HG03095 (cell line): ENCODE measurements around the gene CUX1.

Source experiments
- ATAC-seq: cut with Tn5 transposase; IDR thresholded peaks from one replicate; pipeline ENCODE4 v1.9.1; 2021; ENCODE audit warnings: moderate library complexity; ENCODE audit not compliant: unreplicated experiment

The CUX1 gene

DNA sequence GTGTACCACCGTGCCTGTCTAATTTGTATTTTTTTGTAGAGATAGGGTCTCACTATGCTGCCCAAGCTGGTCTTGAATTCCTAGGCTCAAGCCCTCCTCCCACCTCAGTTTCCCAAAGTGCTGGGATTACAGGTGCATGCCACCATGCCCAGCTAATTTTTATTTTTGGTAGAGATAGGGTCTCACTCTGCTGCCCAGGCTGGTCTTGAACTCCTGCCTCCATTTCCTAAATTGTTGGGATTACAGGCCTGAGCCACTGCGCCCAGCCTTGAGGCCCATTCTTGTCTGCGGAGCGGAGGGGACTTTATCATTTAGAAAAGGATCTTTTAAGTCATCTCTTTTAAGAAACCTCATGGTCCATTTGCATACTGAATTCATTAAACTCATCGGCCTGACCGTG lies 247.8 kb downstream of the CUX1 start:
- ATAC-seq: no peak

DNA sequence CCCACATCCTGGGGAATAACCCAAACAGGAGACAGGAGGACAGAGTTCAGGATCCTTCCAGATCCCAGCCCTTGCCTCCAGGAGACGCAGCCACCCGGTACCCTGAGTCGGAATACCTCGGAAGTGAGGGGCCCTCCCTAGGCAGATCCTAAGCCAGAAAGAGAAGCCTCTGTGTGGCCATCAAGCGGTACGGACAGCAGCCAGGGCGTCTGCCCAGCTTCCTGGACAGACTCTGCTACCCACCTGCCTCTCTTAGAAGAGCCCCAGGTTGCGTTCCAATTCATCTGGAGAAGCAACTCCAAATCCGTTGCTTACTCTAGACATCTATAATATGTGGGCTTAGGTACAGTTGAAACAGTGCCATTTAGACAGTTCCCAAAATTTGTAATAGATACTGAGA lies 249.1 kb downstream of the CUX1 start:
- ATAC-seq: no peak

DNA sequence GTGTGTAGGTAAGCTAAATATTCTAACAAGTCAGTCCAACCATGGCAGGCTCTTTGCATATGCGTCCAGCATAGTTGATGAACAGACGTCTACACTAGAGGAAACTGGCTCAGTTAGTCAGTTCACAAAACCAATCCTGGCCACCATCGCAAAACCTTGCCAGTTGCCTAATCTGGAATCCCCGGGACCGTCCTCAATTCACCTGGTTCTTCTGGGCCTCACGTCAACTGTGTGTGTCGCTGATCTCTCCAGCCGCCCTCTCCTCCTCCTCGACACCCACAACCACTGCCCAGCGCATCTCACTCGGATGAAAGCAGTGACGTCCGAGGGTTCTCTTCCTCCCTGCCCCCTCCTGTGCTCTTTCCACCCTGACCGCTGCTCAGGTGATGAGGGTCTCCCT lies 251.4 kb downstream of the CUX1 start:
- ATAC-seq: no peak

DNA sequence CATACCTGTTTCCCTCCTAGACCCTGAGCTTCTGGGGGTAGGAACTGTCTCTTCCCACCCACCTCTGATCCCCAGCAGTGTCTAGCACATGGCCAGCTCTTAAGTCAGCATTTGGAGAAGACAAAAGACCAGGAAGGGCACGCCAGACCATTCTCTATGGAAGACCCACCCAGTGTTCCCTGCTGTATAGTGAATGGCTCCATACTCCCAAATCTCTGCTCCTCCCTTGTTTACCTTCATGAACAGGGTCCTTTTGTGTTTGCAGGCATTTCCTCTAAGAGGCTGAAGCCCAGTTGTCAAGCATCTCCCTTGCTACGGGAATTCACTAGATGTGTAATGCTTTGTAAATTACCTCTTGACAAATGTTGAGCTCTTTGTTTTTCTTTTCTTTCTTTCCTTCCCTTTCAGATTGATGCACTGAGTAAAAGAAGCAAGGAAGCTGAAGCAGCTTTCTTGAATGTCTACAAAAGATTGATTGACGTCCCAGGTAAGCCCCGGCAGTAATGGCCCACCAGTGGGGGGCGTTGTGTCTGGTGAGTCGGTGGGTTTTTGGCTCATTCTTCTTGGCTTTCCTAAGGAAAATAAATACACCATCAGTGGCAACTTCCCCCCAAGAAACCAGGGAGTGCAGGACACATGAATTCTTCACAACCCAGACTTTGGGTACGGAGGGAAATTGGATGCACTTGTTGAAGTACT lies 252.7 kb downstream of the CUX1 start:
- no peak for ATAC-seq

DNA sequence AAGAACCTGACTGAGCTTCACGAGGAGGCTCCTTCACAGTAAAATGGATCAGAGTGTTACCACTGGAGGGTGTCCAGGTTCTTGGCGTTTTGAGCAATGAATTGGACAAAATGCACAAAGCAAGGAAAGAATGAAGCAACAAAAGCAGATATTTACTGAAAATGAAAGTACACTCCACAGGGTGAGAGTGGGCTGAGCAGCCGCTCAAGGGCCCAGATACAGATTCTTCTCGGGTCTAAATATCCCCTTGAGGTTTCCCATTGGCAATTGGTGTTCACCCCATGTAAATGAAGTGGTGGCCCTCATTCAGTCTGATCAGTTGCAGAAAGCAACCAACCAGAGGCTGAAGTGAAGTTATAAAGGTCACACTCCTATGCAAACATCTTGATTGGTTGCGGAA lies 254.6 kb downstream of the CUX1 start:
- ATAC-seq: no peak

DNA sequence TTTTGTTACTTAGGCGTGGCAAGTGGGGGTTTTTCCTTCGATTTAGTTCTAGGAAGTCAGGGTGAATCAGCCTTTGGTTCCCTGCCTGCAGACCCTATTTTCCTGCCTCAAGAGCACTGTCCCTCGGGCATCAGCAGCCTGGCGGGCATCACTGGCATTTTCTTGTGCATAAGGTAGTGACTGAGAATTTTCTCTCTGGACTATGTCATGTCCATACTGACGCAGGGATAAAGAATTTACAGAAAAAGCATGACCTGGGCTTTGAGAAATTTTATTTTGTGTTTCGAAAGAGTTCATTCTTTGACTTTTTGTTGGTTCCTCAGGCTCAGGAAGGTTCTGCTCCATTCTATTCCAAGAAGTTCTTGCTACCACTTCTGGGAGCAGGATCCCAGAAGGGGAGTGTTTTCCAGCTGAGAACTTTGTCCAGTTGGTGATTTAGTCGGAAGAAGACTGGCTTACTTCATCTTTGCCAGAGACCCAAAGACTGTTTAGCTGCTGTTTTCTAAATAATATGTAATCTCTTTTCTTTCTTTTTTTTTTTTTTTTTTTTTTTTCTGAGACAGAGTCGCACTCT lies 255.3 kb downstream of the CUX1 start:
- ATAC-seq: no peak

DNA sequence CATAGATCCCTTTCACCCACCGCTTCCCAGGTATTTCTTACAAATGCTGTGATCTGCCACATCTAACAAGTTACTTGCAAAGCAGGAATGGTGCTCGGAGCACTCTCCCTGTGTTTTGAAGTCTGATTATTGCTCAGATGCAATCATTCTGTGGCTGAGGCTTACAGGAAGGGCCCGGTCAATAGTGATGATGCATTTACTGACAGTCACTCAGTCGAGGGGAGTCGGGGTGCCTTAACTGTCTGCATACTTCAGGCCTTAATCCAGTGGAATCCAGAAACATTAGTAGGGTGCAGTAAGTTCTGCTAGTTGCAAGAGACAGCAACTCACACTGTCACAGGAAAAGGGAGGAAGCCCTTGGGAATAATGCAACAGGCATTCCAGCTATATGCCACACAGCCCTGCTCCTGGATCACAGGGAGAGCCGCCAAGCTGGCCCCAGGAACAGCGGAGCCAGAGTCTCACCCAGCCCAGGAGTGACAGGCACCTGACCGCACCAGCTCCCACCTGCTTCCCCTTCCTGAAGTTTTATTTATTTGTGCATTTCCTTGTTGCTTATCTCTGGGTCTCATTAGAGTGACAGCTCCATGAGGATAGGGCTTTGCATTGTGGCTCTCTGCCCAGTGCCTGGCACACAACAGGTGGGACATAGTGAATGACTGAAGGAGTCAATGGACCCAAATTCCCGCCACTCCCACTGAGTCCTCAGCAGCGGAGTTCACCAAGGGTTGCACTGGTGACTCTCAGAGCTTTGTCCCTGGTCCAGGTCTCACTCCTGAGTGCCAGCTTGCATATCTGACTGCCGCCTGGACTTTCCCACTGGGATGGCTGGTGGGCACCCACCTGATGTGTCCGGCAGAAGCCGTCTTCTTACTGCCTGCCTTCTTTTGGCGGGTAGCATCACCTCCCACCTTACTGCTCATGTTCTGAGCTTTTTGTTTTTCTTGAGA lies 256.8 kb downstream of the CUX1 start:
- no peak for ATAC-seq

DNA sequence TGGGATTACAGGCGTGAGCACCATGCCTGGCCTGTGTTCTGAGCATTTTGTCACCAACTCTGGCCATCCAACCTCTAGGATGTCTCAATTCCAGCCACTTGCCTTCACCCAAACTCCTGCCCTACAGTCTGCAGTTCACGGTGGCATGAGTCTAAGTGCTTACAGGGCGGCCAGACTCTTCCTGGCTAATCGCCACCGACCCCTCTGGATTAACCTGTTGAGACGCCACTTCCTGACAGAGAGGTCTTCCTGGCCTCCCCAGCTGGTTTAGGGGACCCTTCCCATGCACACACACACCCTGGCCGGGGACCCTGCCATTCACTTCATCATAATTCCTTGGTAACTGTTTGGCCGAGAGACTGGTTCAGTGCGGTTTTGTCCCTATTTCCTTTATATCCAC lies 257.7 kb downstream of the CUX1 start:
- ATAC-seq: no peak

DNA sequence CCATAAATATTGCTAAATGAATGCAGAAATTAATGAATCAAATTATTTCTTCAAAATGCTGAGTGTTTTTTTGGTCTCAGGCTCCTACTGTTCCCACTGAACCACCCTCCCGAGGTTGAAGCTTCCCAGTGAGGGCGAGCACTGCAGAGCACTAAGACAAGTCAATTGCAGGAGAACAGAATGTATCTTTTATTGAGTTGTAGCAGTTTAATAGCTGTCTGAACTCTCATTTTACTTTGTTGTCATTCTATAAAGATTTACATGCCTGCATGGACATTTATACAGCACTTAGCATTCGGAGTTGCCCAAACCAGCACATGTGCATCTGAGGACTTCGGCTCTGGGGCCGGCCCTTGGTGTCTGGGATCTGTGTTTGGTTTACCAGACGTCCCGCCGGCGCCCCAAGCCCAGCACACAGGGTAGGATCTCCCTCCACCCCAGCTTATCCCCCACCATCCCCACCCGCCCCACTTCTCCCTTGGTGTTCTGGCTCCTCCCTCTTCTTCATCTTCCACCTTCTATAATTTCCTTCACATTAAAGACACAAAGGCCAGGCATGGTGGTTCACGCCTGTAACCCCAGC lies 258.2 kb downstream of the CUX1 start:
- ATAC-seq: no peak

DNA sequence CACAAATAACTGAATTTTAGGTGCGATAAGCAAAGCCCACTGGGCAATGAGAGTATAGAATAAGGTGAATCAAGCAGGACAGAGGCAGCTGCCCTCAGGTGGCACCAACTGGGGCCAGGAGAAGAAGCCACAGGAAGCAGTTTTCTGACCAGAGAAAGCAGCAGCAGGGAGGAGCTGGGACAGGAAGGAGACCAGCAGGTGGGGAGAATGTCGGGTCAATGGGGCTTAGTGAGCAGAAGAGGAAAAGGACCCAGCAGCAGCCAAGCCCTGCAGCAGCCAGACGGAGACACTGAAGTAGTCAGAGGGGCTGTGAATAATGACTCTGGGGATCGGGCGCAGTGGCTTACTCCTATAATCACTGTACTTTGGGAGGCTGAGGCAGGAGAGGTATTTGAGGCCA lies 259.7 kb downstream of the CUX1 start:
- no peak for ATAC-seq

DNA sequence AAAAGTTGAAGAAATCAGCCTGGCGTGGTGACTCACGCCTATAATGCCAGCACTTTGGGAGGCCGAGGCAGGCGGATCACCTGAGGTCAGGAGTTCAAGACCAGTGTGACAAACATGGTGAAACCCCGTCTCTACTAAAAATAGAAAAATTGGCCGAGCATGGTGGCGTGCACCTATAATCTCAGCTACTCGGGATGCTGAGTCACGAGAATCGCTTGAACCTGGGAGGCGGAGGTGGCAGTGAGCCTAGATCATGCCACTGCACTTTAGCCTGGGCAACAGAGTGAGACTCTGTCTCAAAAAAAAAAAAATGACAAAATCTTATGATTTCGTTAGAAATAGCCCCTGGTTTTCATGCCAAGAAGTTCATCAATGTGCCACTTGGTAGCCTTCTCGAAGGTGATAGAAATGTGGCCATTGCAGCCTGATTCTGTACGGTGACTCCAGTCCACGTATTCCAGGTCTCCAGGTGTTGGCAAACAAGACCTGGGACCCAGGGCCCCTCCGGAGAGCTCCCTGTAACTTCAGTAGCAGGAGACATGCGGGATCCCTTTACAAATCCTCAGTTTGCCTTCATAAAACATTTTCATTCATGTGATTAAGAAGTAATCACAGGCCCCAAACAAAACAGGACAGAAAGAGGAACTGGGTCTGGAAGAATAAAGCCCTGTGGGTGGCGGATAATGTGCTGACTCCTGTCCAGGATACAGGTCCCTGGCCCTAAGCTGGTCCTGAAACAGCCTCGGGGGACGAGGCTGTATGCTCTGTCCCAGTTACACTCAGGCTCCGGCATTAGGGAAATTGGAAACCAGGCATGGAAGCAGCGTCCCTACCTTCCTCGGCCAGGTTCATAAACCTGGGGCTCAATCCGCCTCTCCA lies 262.0 kb downstream of the CUX1 start:
- no peak for ATAC-seq

DNA sequence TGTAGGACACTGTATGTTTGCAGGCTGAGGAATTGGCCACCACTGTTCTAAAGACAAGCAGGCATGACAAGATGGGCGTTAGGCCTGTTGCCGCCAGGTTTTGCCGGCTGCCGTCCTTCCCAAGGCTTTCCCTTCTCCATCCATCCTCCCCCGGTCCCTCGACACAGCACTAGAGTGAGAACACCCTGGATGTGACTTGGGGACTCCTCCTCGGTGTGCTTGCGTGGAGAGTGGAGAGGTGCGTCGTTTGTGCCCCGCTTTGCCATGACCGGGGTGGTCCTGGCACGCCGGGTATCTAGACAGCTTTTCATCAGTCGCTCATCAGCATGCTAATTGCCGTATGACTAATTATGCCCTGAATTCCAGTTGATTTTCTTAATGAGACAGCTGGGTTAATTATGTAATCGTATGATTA lies 262.6 kb downstream of the CUX1 start:
- no peak for ATAC-seq

DNA sequence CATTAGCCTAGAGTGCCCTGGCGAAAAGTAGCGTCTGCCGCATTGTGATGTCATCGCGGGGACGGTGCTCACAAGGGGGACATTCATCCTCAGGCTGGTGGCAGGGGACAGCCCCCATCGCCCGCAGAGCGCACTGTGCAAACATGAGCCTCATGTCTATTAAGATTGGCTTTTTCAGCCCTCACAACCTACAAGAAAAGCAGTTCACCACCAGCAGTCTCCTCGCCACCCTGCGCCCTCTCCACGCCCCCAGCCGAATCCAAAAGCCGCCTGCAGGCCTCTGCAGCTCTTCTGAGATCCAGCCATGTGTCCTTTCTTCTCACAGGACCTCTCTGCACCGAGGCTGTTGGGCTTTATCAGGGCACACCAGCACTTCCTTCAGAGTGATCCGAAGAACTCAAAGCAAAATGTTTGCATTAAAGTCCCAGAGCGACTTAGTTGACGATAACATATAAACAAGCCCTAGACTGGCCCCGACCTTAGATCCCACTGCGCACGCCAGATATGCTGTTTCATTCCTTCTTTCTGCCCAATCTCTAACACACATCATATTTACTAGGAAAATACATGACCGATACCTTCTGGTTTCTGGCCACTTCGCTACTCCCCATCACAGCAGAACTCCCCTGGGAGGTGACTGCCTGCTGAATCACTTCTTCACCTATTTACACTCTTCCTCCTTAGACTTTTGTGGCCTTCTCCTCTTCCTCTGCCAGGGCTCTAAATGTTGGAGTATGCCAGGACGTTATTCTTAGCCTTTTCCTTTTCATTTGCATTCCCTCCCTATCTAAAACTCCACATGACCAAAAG lies 263.2 kb downstream of the CUX1 start:
- ATAC-seq: no peak

DNA sequence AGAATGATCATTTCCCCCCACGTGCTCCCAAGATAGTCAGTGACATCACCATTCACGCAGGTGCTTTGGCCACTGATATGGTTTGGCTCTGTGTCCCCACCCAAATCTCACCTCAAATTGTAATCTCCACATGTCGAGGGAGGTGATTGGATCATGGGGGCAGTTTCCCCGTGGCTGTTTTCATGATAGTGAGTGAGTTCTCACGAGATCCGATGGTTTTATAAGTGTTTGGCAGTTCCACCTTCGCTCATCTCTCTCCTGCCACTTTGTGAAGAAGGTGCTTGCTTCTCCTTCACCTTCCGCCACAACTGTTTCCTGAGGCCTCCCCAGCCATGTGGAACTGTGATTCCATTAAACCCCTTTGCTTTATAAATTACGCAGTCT lies 263.8 kb downstream of the CUX1 start:
- ATAC-seq: no peak

DNA sequence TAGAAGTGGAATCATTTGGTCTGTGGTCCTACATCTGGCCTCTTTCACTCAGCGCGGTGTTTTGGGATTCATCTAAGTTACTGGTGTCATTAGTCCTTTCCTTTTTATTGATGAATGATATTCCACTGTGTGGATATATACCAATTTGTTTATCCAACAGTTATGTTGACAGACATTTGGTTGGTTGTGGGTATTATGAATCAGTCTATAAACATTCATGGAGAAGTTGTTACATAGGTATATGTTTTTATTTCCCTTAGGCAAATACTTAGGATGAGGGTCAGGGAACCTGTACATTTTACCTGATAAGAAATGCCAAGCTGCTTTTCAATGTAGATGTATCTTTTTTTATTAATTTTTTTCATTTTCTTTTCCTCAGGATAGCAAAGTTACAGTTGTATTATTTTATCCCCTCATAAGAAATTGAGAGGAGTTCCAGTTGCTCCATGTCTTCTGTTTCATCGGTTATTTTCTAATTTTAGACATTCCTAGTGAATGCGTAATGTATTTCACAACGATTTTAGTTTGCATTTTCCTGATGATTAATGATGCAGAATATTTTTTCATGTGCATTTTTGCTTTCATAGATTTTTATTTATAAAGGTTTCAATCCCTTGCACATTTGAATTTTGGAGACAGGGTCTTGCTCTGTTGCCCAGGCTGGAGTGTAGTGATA lies 265.4 kb downstream of the CUX1 start:
- ATAC-seq: no peak

DNA sequence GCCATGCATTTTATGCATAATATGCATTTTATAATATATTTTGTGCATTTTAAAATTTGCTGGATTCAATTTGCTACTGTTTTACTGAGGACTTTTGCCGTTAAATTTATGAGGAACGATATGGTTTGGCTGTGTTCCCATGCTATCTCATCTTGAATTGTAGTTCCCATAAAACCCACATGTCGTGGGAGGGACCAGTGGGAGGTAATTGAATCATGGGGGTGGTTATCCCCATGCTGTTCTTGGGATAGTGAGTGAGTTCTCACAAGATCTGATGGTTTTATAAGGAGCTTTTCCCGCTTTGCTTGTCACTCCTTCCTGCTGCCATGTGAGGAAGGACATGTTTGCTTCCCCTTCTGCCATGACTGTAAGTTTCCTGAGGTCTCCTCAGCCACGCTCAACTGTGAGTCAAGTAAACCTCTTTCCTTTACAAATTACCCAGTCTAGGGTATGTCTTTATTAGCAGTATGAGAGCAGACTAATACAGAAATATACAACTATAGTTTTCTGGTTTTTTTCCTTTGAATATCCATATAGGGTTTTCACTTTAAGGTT lies 267.9 kb downstream of the CUX1 start:
- no peak for ATAC-seq

DNA sequence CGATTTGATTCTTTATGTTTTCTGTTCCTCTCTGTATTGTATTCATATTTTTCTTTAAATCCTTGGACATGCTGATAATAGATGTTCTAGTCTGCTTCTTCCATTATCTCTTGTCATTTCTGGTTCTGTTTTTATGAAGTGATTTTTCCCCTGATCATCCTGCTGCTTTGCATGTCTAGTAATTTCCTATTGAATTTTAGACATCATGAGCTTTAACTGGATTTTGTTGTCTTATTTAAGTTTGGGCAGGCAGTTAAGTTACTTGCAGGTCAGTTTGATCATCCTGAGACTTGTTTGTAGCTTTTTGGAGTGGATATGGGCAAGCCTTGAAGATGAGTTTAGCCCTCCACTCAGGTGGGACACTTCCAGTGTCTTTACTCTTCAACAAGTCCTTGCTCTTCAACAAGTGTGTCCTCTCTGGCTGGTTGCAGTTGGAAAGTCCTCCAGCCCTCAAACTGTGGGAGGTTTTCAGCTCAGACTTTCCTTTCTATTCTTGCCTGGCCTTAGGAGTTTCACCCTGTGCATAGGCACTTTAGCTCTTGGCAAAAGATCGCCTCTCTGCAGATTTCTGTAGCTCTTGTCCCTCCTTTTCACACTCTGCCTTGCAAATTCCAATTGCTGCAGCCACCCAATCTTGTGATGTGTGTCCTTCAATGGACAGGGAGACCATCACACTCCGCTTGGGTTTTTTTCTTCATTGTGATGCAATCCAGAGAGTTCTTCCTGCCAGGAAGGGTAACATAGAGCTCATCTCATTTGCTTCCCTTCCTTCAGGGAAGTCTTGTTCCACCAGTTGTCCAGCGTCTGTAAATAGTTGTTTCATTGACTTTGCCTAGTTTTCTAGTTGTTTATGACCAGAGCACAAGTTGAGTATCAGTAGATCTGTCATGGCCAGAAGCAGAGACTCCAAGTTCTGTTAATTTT lies 272.0 kb downstream of the CUX1 start:
- no peak for ATAC-seq
